Lower leg skin (tissue), 3 donors: ENCODE results near the gene FCGBP.

Experiments used
- CTCF ChIP-seq, 3 donors: fragments of 450-650 bp; IDR thresholded peaks; one replicate each; pipeline ENCODE4 v1.5.1; 2016; ENCODE audit warnings: antibody characterized with exemption in 3 of 3, mild to moderate bottlenecking in 3 of 3, moderate library complexity in 2 of 3
- POLR2A ChIP-seq, 2 donors: fragments of 450-650 bp; IDR thresholded peaks; one replicate each; pipeline ENCODE4 v1.6.1; 2016 to 2017; ENCODE audit warnings: antibody characterized with exemption in 2 of 2, mild to moderate bottlenecking in 1 of 2, moderate library complexity in 1 of 2

- TF ChIP-seq CTCF (IDR thresholded peaks at IDR 0.05) (no peak), POLR2A (IDR thresholded peaks at IDR 0.05) (no peak)
Observed at GRCh38 chr19:39982883-39983282, 48.4 kb upstream of the FCGBP start.
